T-helper 1 cell treated with Interleukin-12 subunit alpha and Interleukin-12 subunit beta and Interleukin-4 antibody, amounts not matched to agents 30 μg/mL and 1 μg/mL, for 36 hours (primary cell): ENCODE data around the gene C1orf35.

ENCODE experiments used
- H3K27ac Mint-ChIP-seq: one replicate; pipeline ENCODE4 v1.8.0; 2021; ENCODE audit warnings: mild to moderate bottlenecking, mixed read lengths
- H3K27me3 Mint-ChIP-seq: one replicate; pipeline ENCODE4 v1.8.0; 2021; ENCODE audit warnings: low read depth, mixed read lengths
- H3K36me3 Mint-ChIP-seq: one replicate; pipeline ENCODE4 v1.8.0; 2021; ENCODE audit warnings: low read depth, mixed read lengths
- H3K4me1 Mint-ChIP-seq: one replicate; pipeline ENCODE4 v1.8.0; 2021; ENCODE audit warnings: low read depth, mixed read lengths
- H3K4me3 Mint-ChIP-seq: one replicate; pipeline ENCODE4 v1.8.0; 2021; ENCODE audit warnings: mild to moderate bottlenecking, moderate library complexity, mixed read lengths
- H3K9me3 Mint-ChIP-seq: one replicate; pipeline ENCODE4 v1.8.0; 2021; ENCODE audit warnings: mixed read lengths

C1orf35 gene

GRCh38 chr1:228088586-228089498 lies 14.3 kb downstream of the C1orf35 start:
- Mint-ChIP-seq H3K27ac (peak overlapping the region; percentile 34), H3K9me3 (no peaks in the 10 kb centered on the region), H3K4me1 (peaks cover 63% of the 10 kb centered on the region), H3K36me3 (peaks cover 57% of the 10 kb centered on the region), H3K4me3 (no peak overlapping the region), H3K27me3 (no peaks in the 10 kb centered on the region)

GRCh38 chr1:228087771-228088251 lies 15.3 kb downstream of the C1orf35 start:
- peaks cover 68% of the 10 kb centered on the region for H3K4me1 Mint-ChIP-seq
- H3K27ac Mint-ChIP-seq: peak overlapping the region; percentile 82
- peaks cover 60% of the 10 kb centered on the region for H3K36me3 Mint-ChIP-seq
- H3K9me3 Mint-ChIP-seq: no peaks in the 10 kb centered on the region
- H3K27me3 Mint-ChIP-seq: no peaks in the 10 kb centered on the region
- peak overlapping the region; percentile 42 for H3K4me3 Mint-ChIP-seq

GRCh38 chr1:228085287-228085951 lies 17.7 kb downstream of the C1orf35 start:
- no peaks in the 10 kb centered on the region for H3K9me3 Mint-ChIP-seq
- peaks cover 61% of the 10 kb centered on the region for H3K4me1 Mint-ChIP-seq
- peaks cover 38% of the 10 kb centered on the region for H3K36me3 Mint-ChIP-seq
- H3K4me3 Mint-ChIP-seq: peak overlapping the region; percentile 94
- H3K27me3 Mint-ChIP-seq: no peaks in the 10 kb centered on the region
- peak overlapping the region; percentile 92 for H3K27ac Mint-ChIP-seq

GRCh38 chr1:228084797-228085196 lies 18.3 kb downstream of the C1orf35 start:
- no peaks in the 10 kb centered on the region for H3K9me3 Mint-ChIP-seq
- no peaks in the 10 kb centered on the region for H3K27me3 Mint-ChIP-seq
- H3K4me1 Mint-ChIP-seq: peaks cover 61% of the 10 kb centered on the region
- peak overlapping the region; percentile 94 for H3K4me3 Mint-ChIP-seq
- H3K36me3 Mint-ChIP-seq: peaks cover 36% of the 10 kb centered on the region
- peak overlapping the region; percentile 92 for H3K27ac Mint-ChIP-seq

- Mint-ChIP-seq H3K4me3 (peak overlapping the region; percentile 94), H3K4me1 (peaks cover 61% of the 10 kb centered on the region), H3K36me3 (peaks cover 34% of the 10 kb centered on the region), H3K27ac (peak overlapping the region; percentile 92), H3K27me3 (no peaks in the 10 kb centered on the region), H3K9me3 (no peaks in the 10 kb centered on the region)
Observed at GRCh38 chr1:228084325-228084724, 18.8 kb downstream of the C1orf35 start.

GRCh38 chr1:228083871-228084278 lies 19.2 kb downstream of the C1orf35 start:
- Mint-ChIP-seq H3K27me3 (no peaks in the 10 kb centered on the region), H3K4me3 (peak overlapping the region; percentile 94), H3K36me3 (peaks cover 34% of the 10 kb centered on the region), H3K9me3 (no peaks in the 10 kb centered on the region), H3K4me1 (peaks cover 56% of the 10 kb centered on the region), H3K27ac (peak overlapping the region; percentile 92)

GRCh38 chr1:228082918-228083870 lies 19.9 kb downstream of the C1orf35 start:
- Mint-ChIP-seq H3K27me3 (no peaks in the 10 kb centered on the region), H3K36me3 (peaks cover 28% of the 10 kb centered on the region), H3K4me3 (peak overlapping the region; percentile 94), H3K4me1 (peaks cover 50% of the 10 kb centered on the region), H3K9me3 (no peaks in the 10 kb centered on the region), H3K27ac (peak overlapping the region; percentile 92)

GRCh38 chr1:228082214-228082917 lies 20.8 kb downstream of the C1orf35 start, which contains the start of gene ARF1:
ARF1 (plus strand) TSS chr1:228082708; CDS start chr1:228097115, 14,407 bp downstream.
- Mint-ChIP-seq H3K27me3 (no peaks in the 10 kb centered on the region), H3K27ac (peak within 1 kb of the TSS; percentile 92), H3K4me1 (peaks cover 42% of the 10 kb centered on the region), H3K9me3 (no peaks in the 10 kb centered on the region), H3K36me3 (peaks cover 22% of the 10 kb centered on the region), H3K4me3 (peak within 1 kb of the TSS; percentile 94)

GRCh38 chr1:228081578-228082213 lies 21.4 kb downstream of the C1orf35 start:
- Mint-ChIP-seq H3K27ac (peak overlapping the region; percentile 49), H3K27me3 (no peaks in the 10 kb centered on the region)

GRCh38 chr1:228081144-228081543 lies 22.0 kb downstream of the C1orf35 start:
- H3K27me3 Mint-ChIP-seq: no peaks in the 10 kb centered on the region
- peak overlapping the region; percentile 70 for H3K27ac Mint-ChIP-seq
- H3K4me3 Mint-ChIP-seq: peak overlapping the region; percentile 88
- H3K36me3 Mint-ChIP-seq: peaks cover 22% of the 10 kb centered on the region
- H3K4me1 Mint-ChIP-seq: peaks cover 34% of the 10 kb centered on the region
- H3K9me3 Mint-ChIP-seq: no peaks in the 10 kb centered on the region

More at GRCh38 chr1:228081578-228082213, 21.4 kb downstream of the C1orf35 start:
- Mint-ChIP-seq H3K9me3 (no peaks in the 10 kb centered on the region), H3K4me3 (peak overlapping the region; percentile 88), H3K4me1 (peaks cover 37% of the 10 kb centered on the region), H3K36me3 (peaks cover 22% of the 10 kb centered on the region)

GRCh38 chr1:228079601-228080263 lies 23.4 kb downstream of the C1orf35 start:
- Mint-ChIP-seq H3K36me3 (peaks cover 15% of the 10 kb centered on the region), H3K9me3 (no peaks in the 10 kb centered on the region), H3K27ac (no peak overlapping the region), H3K4me1 (peaks cover 22% of the 10 kb centered on the region), H3K27me3 (no peaks in the 10 kb centered on the region), H3K4me3 (no peak overlapping the region)

- Mint-ChIP-seq H3K4me1 (peaks cover 14% of the 10 kb centered on the region), H3K27ac (no peak overlapping the region), H3K9me3 (no peaks in the 10 kb centered on the region), H3K4me3 (no peak overlapping the region), H3K36me3 (peaks cover 9% of the 10 kb centered on the region), H3K27me3 (no peaks in the 10 kb centered on the region)
Observed at GRCh38 chr1:228079013-228079412, 24.1 kb downstream of the C1orf35 start.
